ENCODE results near the gene BEAN1. TPM values are rescaled to one million over a fixed set of nuclear protein-coding genes. Genes with fewer than 3 reads are reported as not detected.

BEAN1 gene
- total RNA-seq, 1 experiment from 2014 or later = 0.24 TPM

GRCh38 chr16:66418165-66418962, 8.7 kb upstream of the BEAN1 start:
- Mint-ChIP-seq H3K9me3 (peaks cover 4 to 9% of the 10 kb centered on the region in 2 experiments), H3K27ac (no peak overlapping the region), H3K4me1 (peaks cover 0 to 6% of the 10 kb centered on the region in 2 experiments; a peak in 2 of 4 replicates), H3K36me3 (ENCODE audit: insufficient read depth in 1 of 3, low read depth in 3 of 3) (peaks cover 0 to 7% (median 2%) of the 10 kb centered on the region in 3 experiments; a peak in 3 of 7 replicates), H3K27me3 (ENCODE audit: low read depth) (peaks cover 56% of the 10 kb centered on the region), H3K4me3 (no peak overlapping the region)
- no peak overlapping the region for H4K5ac ChIP-seq (ENCODE audit: insufficient read length, low read depth, low read length)
- H3K79me2 ChIP-seq (ENCODE audit: insufficient read depth, low read length) = no peaks in the 10 kb centered on the region
- H3K4me2 ChIP-seq (ENCODE audit: insufficient read depth, insufficient read length, low read length) = no peak overlapping the region
- TF ChIP-seq CTCF (conservative IDR thresholded peaks at IDR 0.05) = no peak
- no peak overlapping the region for H2BK5ac ChIP-seq (ENCODE audit: insufficient read length, low read length)
- no peak overlapping the region for H4K91ac ChIP-seq (ENCODE audit: insufficient read length, low read depth, low read length)
- H3K14ac ChIP-seq (ENCODE audit: insufficient read depth, low read length) = no peak overlapping the region
- H2BK15ac ChIP-seq (ENCODE audit: low read depth, low read length) = no peak overlapping the region
- H3K56ac ChIP-seq (ENCODE audit: insufficient read length, low read depth, low read length) = no peak overlapping the region
- no peak overlapping the region for H2BK120ac ChIP-seq (ENCODE audit: low read depth, low read length, poor library complexity, severe bottlenecking)
- no peaks in the 10 kb centered on the region for H4K20me1 ChIP-seq (ENCODE audit: control insufficient read depth, insufficient read depth, insufficient read length)
- H3K4me1 ChIP-seq (ENCODE audit: insufficient read depth, low read length) = no peaks in the 10 kb centered on the region
- no peak overlapping the region for H2AFZ ChIP-seq (ENCODE audit: low read length)
- H3K27ac ChIP-seq (ENCODE audit: insufficient read length, low read depth, low read length) = no peak overlapping the region
- no peak overlapping the region for H3K4ac ChIP-seq (ENCODE audit: low read depth, low read length)
- H2BK12ac ChIP-seq (ENCODE audit: insufficient read length, low read depth, low read length) = no peak overlapping the region
- no CpG with 5 or more reads among the region's 9 CpGs for WGBS (ENCODE audit: extremely low coverage, insufficient read length, low lambda C conversion rate)
- no peak overlapping the region for H3K23ac ChIP-seq (ENCODE audit: insufficient read length, low read depth, low read length)
- H2BK20ac ChIP-seq (ENCODE audit: low read depth, low read length, poor library complexity, severe bottlenecking) = no peak overlapping the region
- no peak overlapping the region for H3T11ph ChIP-seq (ENCODE audit: low read length)
- no peak overlapping the region for H2AK5ac ChIP-seq (ENCODE audit: insufficient read length, low read length)
- no peaks in the 10 kb centered on the region for H3K27me3 ChIP-seq (ENCODE audit: insufficient read depth, low read length)
- H3K23me2 ChIP-seq (ENCODE audit: insufficient read length, low read depth, low read length, poor library complexity, severe bottlenecking) = no peaks in the 10 kb centered on the region
- H3K18ac ChIP-seq (ENCODE audit: insufficient read length, low read depth, low read length) = no peak overlapping the region
- H3K9me3 ChIP-seq (ENCODE audit: control insufficient read depth, low read depth, low read length) = no peaks in the 10 kb centered on the region
- DNase-seq = no peak
- H4K8ac ChIP-seq (replicated peaks; ENCODE audit: insufficient read length, low read depth, low read length) = no peak overlapping the region
- no peak overlapping the region for H3K9ac ChIP-seq (ENCODE audit: extremely low read depth, insufficient read length, low read length)
- H3K79me1 ChIP-seq (ENCODE audit: insufficient read depth, low read depth, low read length, poor library complexity, severe bottlenecking) = no peaks in the 10 kb centered on the region
